DMS114 treated with DMSO at 0.1 percent for 48 hours (cell line): ENCODE measurements around the gene CNIH2.
A peak's percentile ranks its signal among the peaks of the same experiment; 100 is the strongest.
"Not testable (repeated sequence)": the region's sequence is repeated elsewhere in the genome, so short reads cannot be mapped to it uniquely, and the experiment has no call there.

Experiments
- DNase-seq: peaks from one replicate; lab custom pipeline; 2025; ENCODE audit not compliant: unreplicated experiment; lab: John Stamatoyannopoulos, UW

The CNIH2 gene

GRCh38 chr11:66275984-66276612 is 1.9 kb upstream of the CNIH2 start:
- DNase-seq: no peak

DNA sequence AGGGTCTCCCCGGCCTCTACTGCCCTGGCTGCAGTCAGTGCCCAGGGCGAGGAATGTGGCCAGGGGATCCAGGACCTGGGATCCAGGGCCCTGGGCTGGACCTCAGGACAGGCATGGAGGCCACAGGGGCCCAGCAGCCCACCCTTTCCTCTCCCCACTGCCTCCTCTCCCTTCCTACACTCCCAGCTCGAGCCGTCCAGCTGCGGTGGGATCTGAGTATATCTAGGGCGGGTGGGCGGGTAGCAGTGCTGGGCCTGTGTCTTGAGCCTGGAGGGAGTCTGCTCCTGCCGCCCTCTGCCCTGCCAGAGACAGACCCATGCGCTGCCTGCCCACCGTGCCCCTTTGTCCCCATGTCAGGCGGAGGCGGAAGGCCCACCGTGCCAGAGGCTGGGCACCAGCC is 1.4 kb upstream of the CNIH2 start:
- not testable (repeated sequence) for DNase-seq

DNA sequence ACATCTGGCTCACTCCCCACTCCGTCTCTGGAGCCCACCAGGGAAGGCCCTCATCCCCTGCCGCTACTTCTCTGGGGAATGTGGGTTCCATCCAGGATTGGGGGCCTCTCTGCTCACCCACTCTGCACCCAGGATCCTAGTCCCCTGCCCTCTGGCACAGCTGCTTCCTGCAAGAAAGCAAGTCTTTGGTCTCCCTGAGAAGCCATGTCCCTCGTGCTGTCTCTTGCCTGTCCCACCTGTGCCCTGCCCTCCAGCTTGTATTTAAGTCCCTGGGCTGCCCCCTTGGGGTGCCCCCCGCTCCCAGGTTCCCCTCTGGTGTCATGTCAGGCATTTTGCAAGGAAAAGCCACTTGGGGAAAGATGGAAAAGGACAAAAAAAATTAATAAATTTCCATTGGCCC is 911 bp upstream of the CNIH2 start:
- DNase-seq: not testable (repeated sequence)

- no peak for DNase-seq
These were observed 552 bp downstream of the CNIH2 start for GRCh38 chr11:66278363-66279091.

DNA sequence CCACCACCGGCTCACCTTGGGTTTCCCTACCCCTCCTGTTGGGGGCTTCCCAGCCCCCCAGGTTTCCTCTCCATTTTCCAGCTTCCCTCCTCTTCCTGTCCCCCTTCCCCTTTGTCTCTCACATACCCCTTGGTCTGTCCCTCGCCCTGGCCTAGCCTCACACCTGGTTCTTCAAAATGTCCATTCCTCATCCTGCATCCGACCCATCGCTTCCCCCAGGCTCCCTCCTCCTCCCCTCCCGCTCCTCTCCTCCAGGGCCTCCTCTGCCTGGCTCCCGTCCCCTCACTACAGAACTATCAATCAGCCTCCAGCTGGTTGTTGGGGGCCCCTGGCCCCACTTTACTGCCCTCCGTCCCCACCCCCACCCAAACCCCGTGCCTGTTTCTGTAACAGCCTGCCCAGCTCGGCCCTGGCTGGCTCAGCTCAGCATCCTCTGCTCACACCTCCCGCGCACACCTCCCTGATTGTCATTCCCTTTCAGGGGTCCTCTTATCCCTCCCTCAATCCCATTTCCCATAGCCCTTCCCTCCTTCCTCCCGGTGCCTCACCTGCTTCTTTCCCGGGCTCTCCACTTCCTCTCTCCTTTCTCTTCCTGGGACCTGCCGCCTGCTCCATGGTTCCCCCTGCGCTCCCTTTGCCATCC is 1.2 kb downstream of the CNIH2 start:
- DNase-seq: no peak

DNA sequence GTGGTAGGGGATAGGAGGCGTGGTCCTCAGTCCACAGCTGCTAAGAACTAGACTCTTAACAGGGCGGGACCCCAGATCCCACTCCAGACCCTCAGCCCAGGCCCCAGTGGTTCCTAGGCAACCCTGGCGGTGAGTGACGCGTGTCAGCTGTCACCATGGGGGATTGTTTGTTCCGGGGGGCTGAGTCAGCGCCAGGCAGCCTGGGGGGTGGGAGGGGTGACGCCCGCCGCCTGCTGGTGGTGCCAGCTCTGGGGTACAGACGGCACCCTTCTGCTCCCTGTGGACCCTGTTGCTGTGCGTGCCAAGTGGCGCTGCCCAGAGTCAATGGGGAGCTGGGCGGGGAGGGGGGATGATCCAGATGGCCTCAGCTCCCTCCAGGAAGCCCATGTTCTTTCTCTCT is 2.5 kb downstream of the CNIH2 start:
- no peak for DNase-seq

DNA sequence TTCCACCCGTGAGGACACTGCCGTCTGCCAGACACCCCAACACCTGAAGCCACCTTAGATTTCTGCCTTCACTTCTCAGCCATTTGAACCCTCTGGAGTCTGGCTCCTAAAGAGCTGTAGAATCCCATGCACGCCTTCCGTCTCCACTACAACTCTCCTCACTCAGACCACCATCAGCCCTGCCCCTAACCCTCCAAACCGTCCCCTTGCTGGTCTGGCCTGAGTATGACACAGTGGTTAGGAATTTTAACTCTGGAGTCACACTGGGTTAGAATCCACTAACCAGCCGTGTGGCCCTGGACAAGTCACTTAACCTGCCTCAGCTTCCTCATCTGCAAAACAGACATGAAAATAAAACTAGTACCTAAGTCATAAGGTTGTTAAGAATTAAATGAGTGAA is 3.0 kb downstream of the CNIH2 start:
- no peak for DNase-seq

GRCh38 chr11:66281776-66282467 is 3.9 kb downstream of the CNIH2 start:
- DNase-seq: no peak

DNA sequence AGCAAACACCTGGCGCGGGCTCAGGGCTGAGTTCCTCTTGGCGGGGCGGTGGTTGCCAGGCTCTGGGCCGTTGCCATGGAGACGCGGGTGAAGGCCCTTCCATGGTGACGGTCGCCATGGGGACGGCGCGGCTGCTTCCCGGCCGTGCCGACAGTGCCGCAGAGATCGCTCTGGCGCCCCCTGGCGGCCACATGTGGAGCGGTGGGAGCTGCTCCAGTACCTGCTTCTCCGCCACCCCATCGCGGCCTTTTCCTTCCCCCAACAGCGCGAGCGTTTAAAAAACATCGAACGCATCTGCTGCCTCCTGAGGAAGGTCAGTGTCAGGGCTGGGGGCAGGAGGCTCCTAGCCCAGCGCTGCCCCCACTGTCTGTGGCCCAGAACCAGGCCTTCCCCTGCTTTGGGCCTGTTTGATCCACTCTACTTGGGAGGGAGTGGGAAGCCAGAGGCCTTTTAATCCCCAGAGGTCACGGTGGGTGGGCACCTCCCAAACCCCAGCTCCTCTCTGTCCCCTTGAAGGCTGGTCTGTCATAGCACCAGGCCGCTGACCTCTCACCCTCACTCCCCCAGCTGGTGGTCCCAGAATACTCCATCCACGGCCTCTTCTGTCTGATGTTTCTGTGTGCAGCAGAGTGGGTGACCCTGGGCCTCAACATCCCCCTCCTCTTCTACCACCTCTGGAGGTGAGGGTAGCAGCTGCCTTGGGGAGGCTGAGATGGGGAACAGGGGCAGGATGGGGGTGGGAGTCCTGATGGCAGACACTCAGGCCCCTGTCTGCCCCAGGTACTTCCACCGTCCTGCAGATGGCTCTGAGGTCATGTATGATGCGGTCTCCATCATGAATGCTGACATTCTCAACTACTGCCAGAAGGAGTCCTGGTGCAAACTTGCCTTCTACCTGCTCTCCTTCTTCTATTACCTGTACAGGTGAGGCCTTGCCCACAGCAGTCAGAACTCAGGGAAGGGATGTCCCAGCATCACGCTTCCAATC is 4.8 kb downstream of the CNIH2 start:
- peak; percentile 82 for DNase-seq

DNA sequence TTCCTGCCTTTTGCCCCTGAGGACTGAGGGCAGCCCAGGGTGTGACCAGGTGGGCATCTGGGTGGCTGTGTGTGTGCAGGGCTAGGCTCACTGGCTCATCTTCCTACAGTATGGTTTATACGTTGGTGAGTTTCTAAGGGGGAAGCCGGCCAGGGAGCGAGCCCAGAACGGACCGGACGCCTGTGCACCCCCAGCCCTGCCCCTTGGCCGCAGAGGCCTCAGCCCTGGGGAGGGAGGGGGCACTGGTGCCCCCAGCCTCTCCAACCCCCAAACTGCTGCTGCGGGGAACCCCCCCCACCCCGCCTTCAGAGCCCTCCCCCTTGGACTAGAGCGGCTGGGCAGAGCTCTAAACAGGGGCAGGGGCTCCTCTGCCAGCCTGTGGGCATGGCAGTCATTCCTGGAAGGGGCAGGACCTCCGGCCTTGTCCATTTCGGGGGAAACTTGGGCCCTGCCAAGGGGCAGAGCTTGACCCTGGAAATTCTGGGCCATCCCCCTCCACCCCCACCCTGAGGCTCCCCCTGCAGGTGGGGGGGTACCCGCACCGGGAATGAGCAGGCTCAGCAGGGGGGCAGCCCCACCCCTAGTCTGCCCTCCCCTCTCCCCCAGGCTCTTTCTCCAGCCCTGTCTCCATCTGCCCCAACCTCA is 5.6 kb downstream of the CNIH2 start:
- DNase-seq: no peak

DNA sequence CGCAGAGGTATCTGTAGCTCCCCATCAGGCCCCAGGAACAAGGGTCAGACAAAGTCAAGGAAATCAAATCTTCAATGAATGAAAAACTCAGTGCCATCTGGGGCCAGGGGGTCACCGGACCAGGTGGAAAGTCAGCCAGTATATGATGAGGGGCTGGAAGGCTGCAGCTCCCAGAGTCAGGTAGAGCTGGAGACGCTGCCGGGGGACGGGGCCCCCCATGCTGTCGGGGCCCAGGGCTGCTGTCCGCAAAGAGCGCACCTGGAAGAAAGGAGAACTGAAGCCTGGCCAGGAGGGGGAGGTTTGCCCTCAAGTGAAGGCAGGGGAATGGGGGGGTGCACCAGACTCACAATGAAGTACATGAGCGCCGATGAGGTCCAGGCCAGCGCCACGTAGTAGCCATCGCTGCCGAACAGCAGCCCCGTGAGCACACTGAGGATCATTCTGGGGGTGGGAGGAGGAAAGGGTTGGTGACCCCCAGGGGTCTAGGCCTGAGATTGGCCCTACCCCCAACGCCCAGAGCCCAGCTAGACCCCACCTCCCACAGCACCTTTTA is 6.6 kb downstream of the CNIH2 start:
- DNase-seq: no peak

DNA sequence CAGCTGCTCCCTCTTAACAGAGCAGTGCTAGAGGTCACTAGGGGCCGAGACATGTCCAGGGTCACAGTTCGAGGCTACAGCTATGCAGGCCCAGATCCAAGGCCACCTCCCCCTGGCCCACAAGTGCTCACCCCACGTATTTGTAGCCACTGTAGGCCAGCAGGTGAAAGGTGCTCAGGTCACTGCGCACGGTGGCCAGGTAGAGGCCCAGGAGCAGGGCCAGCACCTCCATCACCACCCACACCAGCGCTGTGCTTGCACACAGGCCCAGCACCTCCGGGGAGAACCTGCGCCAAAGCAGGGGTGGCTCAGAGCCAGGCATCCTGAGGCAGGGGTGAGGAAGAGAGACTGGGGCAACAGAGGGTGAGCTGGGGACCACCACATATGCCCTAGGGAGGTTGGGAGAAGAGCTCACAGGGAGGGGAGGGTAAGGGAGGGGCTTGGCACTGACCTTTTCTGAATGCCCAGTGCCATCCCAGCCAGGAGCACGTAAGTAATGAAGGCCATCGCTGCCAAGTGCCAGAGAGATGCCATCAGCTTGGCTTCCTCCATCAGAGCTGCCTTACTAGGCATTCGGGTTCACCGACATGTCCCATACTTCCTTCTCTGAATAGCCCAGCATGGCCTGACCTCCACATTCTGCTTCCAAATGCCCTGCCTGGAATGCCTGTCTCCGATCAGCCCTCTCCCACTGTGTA is 7.4 kb downstream of the CNIH2 start:
- no peak for DNase-seq

DNA sequence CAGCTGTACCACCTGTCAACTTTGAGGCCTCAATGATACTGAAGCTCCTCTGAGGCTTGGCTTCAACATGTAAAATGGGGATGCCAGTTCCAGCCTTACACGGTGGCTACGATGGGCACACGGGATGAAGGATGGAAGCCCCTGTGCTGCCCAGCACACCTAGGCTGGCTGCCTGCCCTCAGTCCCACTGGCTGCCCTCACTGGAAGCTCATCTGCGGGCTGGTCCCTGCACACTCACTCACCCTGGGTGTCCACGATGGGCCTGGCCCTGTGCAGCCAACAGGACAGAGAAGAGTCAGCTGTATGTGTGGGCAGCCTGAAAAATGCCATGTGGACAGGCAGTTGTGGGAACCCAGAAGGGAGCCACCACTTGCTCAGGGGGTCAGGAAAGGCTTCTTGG is 8.7 kb downstream of the CNIH2 start:
- no peak for DNase-seq

- no peak for DNase-seq
These were observed 9.4 kb downstream of the CNIH2 start for GRCh38 chr11:66287211-66287888.

DNA sequence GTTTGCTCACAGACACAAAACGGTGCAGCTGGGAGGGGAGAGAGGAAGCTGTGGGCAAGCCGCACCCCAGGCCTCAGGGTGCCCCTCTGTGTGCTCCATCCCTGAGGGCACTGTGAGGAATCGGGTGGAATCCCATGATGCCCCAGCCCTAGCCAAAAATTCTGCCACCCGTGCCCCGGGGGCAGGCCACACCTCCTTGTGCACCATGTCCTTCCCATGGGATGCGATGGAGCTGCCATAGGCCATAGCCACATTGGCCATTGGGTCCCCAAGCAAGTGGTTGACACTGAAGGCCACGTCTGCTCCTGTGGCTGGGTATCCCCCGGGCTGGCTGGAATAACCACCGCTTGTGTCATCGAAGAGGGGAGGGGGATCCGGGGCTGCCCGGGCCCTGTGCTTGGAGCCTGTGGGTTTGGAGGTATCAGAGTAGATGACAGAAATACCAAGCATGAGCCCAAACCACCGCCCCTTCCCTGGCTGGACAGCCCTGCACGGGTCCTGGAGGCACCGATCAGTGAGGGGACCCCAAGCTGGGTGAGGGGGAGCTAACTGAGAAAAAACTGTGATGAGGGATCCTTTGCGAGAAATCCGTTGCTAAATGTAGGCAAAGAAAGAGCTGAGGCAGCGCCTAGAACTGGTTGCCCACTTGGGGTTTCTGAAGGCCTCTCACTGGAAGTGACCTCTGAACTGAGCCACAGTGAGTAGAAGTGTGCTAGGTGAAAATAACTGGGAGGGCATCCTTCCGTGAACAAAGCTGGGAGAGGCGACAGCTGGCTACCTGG is 10.1 kb downstream of the CNIH2 start:
- DNase-seq: no peak

GRCh38 chr11:66288671-66289547 is 10.9 kb downstream of the CNIH2 start, which contains the start of gene YIF1A:
Gene YIF1A (minus strand): TSS chr11:66289143. CDS start chr11:66288985, 158 bp downstream.
- peak; percentile 99 for DNase-seq
